ENCODE measurements around the gene UBE2C. TPM values are rescaled to one million over a fixed set of nuclear protein-coding genes. Genes with fewer than 3 reads are reported as not detected.

The UBE2C gene
- total and polyA plus RNA-seq, 7 donors: 3.3 to 90.3 (median 21.1) TPM; not detected in 3

GRCh38 chr20:45821947-45822346 is 9.5 kb downstream of the UBE2C start:
- H3K4me1 ChIP-seq: peaks cover 0 to 45% (median 37%) of the 10 kb centered on the region in 4 donors
- WGBS, 2 donors: 14 to 68% methylated on average over 2 of the region's 2 CpGs
- H3K4me3 ChIP-seq: no peak overlapping the region
- peaks cover 0 to 12% (median 0%) of the 10 kb centered on the region in 3 donors for H3K27me3 ChIP-seq
- intact Hi-C loops (cut with DNase I): no loop called here
- TF ChIP-seq POLR2AphosphoS5 (IDR thresholded peaks at IDR 0.05) (no peak), POLR2A (IDR thresholded peaks at IDR 0.05) (no peak), EP300 (IDR thresholded peaks at IDR 0.05) (no peak)
- no peak for DNase-seq
- no peaks in the 10 kb centered on the region for H3K9me3 ChIP-seq
- no peaks in the 10 kb centered on the region for H3K36me3 ChIP-seq
- H3K27ac ChIP-seq: no peak overlapping the region

DNA sequence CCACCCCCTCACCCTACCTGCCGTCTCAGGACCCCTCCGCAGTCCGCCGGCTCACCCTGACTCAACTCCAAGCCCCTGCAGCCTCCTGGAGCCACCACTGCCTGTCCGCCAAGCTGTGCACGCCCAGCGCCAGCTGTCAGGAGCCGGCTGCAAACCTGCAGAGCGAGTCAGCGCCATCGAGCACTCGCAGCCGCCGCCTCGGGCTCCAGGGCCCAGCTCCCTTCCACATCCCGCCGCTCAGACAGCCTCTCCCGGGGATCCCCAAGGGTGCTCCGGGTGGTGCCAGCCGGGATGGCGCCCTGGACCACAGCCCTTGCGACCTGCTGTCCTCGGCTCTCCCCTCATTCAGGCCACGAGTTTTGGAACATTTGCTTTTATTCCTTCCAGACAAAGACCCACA is 10.4 kb downstream of the UBE2C start:
- H3K9me3 ChIP-seq: no peaks in the 10 kb centered on the region
- H3K36me3 ChIP-seq: no peaks in the 10 kb centered on the region
- H3K4me1 ChIP-seq: peaks cover 0 to 40% (median 33%) of the 10 kb centered on the region in 4 donors
- peaks cover 0 to 12% (median 0%) of the 10 kb centered on the region in 3 donors for H3K27me3 ChIP-seq
- H3K4me3 ChIP-seq: peak overlapping the region in 1 of 4 donors; percentile 17
- no peak overlapping the region for H3K27ac ChIP-seq
- intact Hi-C loops (cut with DNase I): no loop called here
- DNase-seq: no peak
- WGBS, 2 donors: 2 to 11% methylated on average over 24 of the region's 24 CpGs
- TF ChIP-seq POLR2A (IDR thresholded peaks at IDR 0.05) (no peak), POLR2AphosphoS5 (IDR thresholded peaks at IDR 0.05) (no peak), EP300 (IDR thresholded peaks at IDR 0.05) (no peak)
- TF ChIP-seq, protein P1, sequence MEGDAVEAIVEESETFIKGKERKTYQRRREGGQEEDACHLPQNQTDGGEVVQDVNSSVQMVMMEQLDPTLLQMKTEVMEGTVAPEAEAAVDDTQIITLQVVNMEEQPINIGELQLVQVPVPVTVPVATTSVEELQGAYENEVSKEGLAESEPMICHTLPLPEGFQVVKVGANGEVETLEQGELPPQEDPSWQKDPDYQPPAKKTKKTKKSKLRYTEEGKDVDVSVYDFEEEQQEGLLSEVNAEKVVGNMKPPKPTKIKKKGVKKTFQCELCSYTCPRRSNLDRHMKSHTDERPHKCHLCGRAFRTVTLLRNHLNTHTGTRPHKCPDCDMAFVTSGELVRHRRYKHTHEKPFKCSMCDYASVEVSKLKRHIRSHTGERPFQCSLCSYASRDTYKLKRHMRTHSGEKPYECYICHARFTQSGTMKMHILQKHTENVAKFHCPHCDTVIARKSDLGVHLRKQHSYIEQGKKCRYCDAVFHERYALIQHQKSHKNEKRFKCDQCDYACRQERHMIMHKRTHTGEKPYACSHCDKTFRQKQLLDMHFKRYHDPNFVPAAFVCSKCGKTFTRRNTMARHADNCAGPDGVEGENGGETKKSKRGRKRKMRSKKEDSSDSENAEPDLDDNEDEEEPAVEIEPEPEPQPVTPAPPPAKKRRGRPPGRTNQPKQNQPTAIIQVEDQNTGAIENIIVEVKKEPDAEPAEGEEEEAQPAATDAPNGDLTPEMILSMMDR (IDR thresholded peaks at IDR 0.05): no peak

DNA sequence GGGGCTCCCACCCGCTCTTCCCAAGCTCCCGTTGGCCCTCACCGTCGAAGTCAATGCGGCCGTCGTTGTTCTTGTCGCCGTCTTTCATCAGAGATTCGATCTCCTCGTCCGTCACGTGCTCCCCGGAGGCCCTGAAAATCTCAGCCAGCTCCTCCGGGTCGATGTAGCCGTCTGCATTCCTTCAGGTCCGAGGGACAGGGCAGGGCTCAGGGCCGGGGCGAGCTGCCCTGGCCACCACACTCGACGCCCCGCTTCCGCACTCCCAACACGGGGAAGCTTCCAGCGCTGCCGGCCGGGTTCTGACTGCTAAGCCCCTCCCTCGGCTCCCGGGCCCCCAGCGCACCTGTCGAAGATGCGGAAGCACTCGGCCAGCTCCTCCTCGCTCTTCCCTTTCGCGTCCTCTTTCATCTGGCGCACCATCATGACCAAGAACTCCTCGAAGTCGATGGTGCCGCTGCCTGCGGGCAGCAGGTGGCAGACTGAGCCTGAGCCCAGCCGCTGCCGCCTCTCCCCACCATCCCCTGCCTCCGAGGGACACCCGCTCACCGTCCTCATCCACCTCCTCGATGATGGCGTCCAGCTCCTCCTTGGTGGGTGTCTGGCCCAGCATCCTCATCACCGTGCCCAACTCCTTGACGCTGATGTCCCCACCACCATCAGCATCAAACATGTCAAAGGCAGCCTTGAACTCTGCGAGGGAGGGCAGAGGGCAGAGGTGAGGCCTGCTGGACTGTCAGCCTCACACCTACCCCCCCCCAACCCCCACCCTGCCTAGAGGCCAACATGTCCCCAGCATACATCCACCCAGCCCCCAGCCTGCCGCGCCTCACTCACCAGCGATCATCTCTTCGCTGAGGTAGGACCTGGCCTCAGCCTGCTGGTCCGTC is 11.7 kb downstream of the UBE2C start:
- DNase-seq: peak; percentile 80
- Histone ChIP-seq H3K4me1 (peaks cover 0 to 38% (median 31%) of the 10 kb centered on the region in 4 donors), H3K9me3 (no peaks in the 10 kb centered on the region), H3K27ac (no peak overlapping the region), H3K36me3 (no peaks in the 10 kb centered on the region), H3K27me3 (peaks cover 0 to 12% (median 0%) of the 10 kb centered on the region in 3 donors), H3K4me3 (peak overlapping the region in 3 of 4 donors; percentile 22 to 37 (median 32))
- intact Hi-C loops (cut with DNase I): no loop called here
- TF ChIP-seq POLR2AphosphoS5 (IDR thresholded peaks at IDR 0.05) (no peak), EP300 (IDR thresholded peaks at IDR 0.05) (no peak), POLR2A (IDR thresholded peaks at IDR 0.05) (no peak)
- TF ChIP-seq, protein P1 (IDR thresholded peaks at IDR 0.05): peak; percentile 37 to 57 (median 38)
- WGBS, 2 donors: 16 to 17% methylated on average over 57 of the region's 57 CpGs

- 81 to 83% methylated on average over 6 of the region's 6 CpGs for WGBS, 2 donors
- H3K4me3 ChIP-seq: no peak overlapping the region
- intact Hi-C loops (cut with DNase I): no loop called here
- H3K27ac ChIP-seq: peak overlapping the region; percentile 61 to 73 (median 64)
- peaks cover 0 to 38% (median 31%) of the 10 kb centered on the region in 4 donors for H3K4me1 ChIP-seq
- no peaks in the 10 kb centered on the region for H3K9me3 ChIP-seq
- H3K27me3 ChIP-seq: peaks cover 0 to 12% (median 0%) of the 10 kb centered on the region in 3 donors
- no peak for DNase-seq
- TF ChIP-seq, protein P1 (IDR thresholded peaks at IDR 0.05): no peak
- no peak for TF ChIP-seq POLR2AphosphoS5 (IDR thresholded peaks at IDR 0.05)
- TF ChIP-seq POLR2A (IDR thresholded peaks at IDR 0.05): no peak
- no peak for TF ChIP-seq EP300 (IDR thresholded peaks at IDR 0.05)
- no peaks in the 10 kb centered on the region for H3K36me3 ChIP-seq
Observed at GRCh38 chr20:45826381-45827019, 14.1 kb downstream of the UBE2C start.
